GM10248 (cell line): ENCODE measurements around the gene COL23A1.

Source experiments
- CTCF ChIA-PET: fragments of 300-600 bp; sonication (Branson Sonifier 250); formaldehyde crosslinking; extraction: SDS; loops from one replicate; lab custom pipeline; 2021; ENCODE audit warnings: antibody characterized with exemption; lab: Yijun Ruan, JAX
- POLR2A ChIA-PET: fragments of 350-650 bp; sonication (Branson Sonifier 250); formaldehyde crosslinking; extraction: SDS; loops from one replicate; lab custom pipeline; 2020; ENCODE audit warnings: antibody characterized with exemption; lab: Yijun Ruan, JAX
- DNase-seq: peaks from one replicate; pipeline ENCODE4 v3.0.0; 2012; ENCODE audit errors: extremely low spot score
- CTCF ChIP-seq: IDR thresholded peaks from 2 replicates; pipeline ENCODE4 v1.5.1; 2012; ENCODE audit warnings: mild to moderate bottlenecking, low read depth; ENCODE audit errors: extremely low read depth, missing control alignments, control extremely low read depth

The COL23A1 gene

GRCh38 chr5:178234750-178235587, 355.2 kb downstream of the COL23A1 start:
- peak; percentile 81 for DNase-seq
- ChIA-PET POLR2A (interaction anchor here (0.6 to 1.0 kb wide), 2 partner anchors 18 to 31 kb away, joined by 3 to 4 read pairs; partner anchors contain the start of gene HNRNPAB), CTCF (interaction anchor here (0.6 to 1.6 kb wide), 22 partner anchors 9 to 1446 kb away, joined by 3 to 18 read pairs (median 4); partner anchors contain the start of genes CBY3 and HNRNPAB)
- peak; percentile 85 for TF ChIP-seq CTCF

- DNase-seq, result no peak
- CTCF ChIA-PET, result interaction anchor here (0.6 to 1.6 kb wide), 22 partner anchors 8 to 1447 kb away, joined by 3 to 18 read pairs (median 4); partner anchors contain the start of genes CBY3 and HNRNPAB
- no peak for TF ChIP-seq CTCF
- POLR2A ChIA-PET, result interaction anchor here (1.0 kb wide), 1 partner anchor 30 kb away, joined by 4 read pairs; the partner anchor contains the start of gene HNRNPAB
These were observed 356.0 kb downstream of the COL23A1 start for GRCh38 chr5:178234121-178234749.

- ChIA-PET POLR2A (interaction anchor here (0.9 kb wide), 1 partner anchor 29 kb away, joined by 5 read pairs; the partner anchor contains the start of gene HNRNPAB), CTCF (interaction anchor here (1.1 to 1.5 kb wide), 2 partner anchors 27 to 36 kb away, joined by 3 to 4 read pairs; no protein-coding TSS in a partner anchor)
- no peak for DNase-seq
- TF ChIP-seq CTCF, result no peak
These were observed 357.2 kb downstream of the COL23A1 start for GRCh38 chr5:178232920-178233429.

GRCh38 chr5:178232124-178232919, 357.9 kb downstream of the COL23A1 start, which contains the start of gene PHYKPL:
Gene PHYKPL (minus strand): TSS chr5:178232802. CDS start chr5:178232550, 252 bp downstream.
- CTCF ChIA-PET, result interaction anchor here (1.0 to 1.5 kb wide), 3 partner anchors 18 to 35 kb away, joined by 3 to 4 read pairs (median 3); no protein-coding TSS in a partner anchor
- peak; percentile 81 for DNase-seq
- POLR2A ChIA-PET, result interaction anchor here (0.9 kb wide), 1 partner anchor 28 kb away, joined by 5 read pairs; the partner anchor contains the start of gene HNRNPAB
- no peak for TF ChIP-seq CTCF

- CTCF ChIA-PET, result interaction anchor here (1.0 kb wide), 1 partner anchor 17 kb away, joined by 3 read pairs; no protein-coding TSS in a partner anchor
- POLR2A ChIA-PET, result interaction anchor here (0.8 to 1.5 kb wide), 3 partner anchors 10 to 27 kb away, joined by 3 to 5 read pairs (median 5); partner anchors contain the start of gene HNRNPAB
These were observed 358.6 kb downstream of the COL23A1 start for GRCh38 chr5:178231539-178232123.

More at GRCh38 chr5:178231539-178232123, 358.6 kb downstream of the COL23A1 start:
- no peak for TF ChIP-seq CTCF
- DNase-seq, result no peak
